ENCODE measurements around the gene GREM1. TPM values are rescaled to one million over a fixed set of nuclear protein-coding genes. Genes with fewer than 3 reads are reported as not detected.
A peak's percentile ranks its signal among the peaks of the same experiment; 100 is the strongest.

GREM1 gene
- total RNA-seq, 1 experiment from 2014 or later = 36.6 TPM

GRCh38 chr15:32733281-32733680 is 15.5 kb downstream of the GREM1 start:
- Histone ChIP-seq H3K4me1 (no peaks in the 10 kb centered on the region), H3K27ac (no peak overlapping the region), H3K4me3 (no peak overlapping the region), H3K36me3 (peaks cover 14% of the 10 kb centered on the region), H3K9me3 (replicated peaks) (no peaks in the 10 kb centered on the region), H3K27me3 (no peaks in the 10 kb centered on the region)
- DNase-seq = no peak

- Histone ChIP-seq H3K27ac (no peak overlapping the region), H3K4me3 (no peak overlapping the region), H3K27me3 (no peaks in the 10 kb centered on the region), H3K9me3 (replicated peaks) (0 out of 2 replicates have a peak, but pooled peaks cover 3% of the 10 kb centered on the region), H3K36me3 (peaks cover 14% of the 10 kb centered on the region), H3K4me1 (no peaks in the 10 kb centered on the region)
- DNase-seq = no peak
Observed at GRCh38 chr15:32735989-32736700, 18.3 kb downstream of the GREM1 start.

- no peak for DNase-seq
- Histone ChIP-seq H3K27me3 (no peaks in the 10 kb centered on the region), H3K9me3 (replicated peaks) (0 out of 2 replicates have a peak, but pooled peaks cover 3% of the 10 kb centered on the region), H3K27ac (no peak overlapping the region), H3K4me3 (no peak overlapping the region), H3K4me1 (no peaks in the 10 kb centered on the region), H3K36me3 (peaks cover 14% of the 10 kb centered on the region)
Observed at GRCh38 chr15:32736701-32737061, 18.9 kb downstream of the GREM1 start.

- H3K9me3 ChIP-seq (replicated peaks) = 0 out of 2 replicates have a peak, but pooled peaks cover 3% of the 10 kb centered on the region
- H3K27ac ChIP-seq = no peak overlapping the region
- H3K4me3 ChIP-seq = no peak overlapping the region
- H3K36me3 ChIP-seq = peaks cover 13% of the 10 kb centered on the region
- DNase-seq = no peak
- no peaks in the 10 kb centered on the region for H3K4me1 ChIP-seq
- H3K27me3 ChIP-seq = no peaks in the 10 kb centered on the region
Observed at GRCh38 chr15:32737304-32737703, 19.5 kb downstream of the GREM1 start.

GRCh38 chr15:32738666-32739065 is 20.9 kb downstream of the GREM1 start:
- Histone ChIP-seq H3K9me3 (replicated peaks) (0 out of 2 replicates have a peak, but pooled peaks cover 3% of the 10 kb centered on the region), H3K4me1 (no peaks in the 10 kb centered on the region), H3K27ac (no peak overlapping the region), H3K36me3 (peaks cover 1% of the 10 kb centered on the region), H3K4me3 (no peak overlapping the region), H3K27me3 (no peaks in the 10 kb centered on the region)
- DNase-seq = no peak

GRCh38 chr15:32739522-32740063 is 21.8 kb downstream of the GREM1 start:
- Histone ChIP-seq H3K9me3 (replicated peaks) (0 out of 2 replicates have a peak, but pooled peaks cover 4% of the 10 kb centered on the region), H3K4me1 (no peaks in the 10 kb centered on the region), H3K4me3 (no peak overlapping the region), H3K36me3 (no peaks in the 10 kb centered on the region; the same call in none of the 2 replicates), H3K27ac (no peak overlapping the region), H3K27me3 (no peaks in the 10 kb centered on the region)
- DNase-seq = no peak

GRCh38 chr15:32743411-32744140 is 25.8 kb downstream of the GREM1 start:
- Histone ChIP-seq H3K27ac (no peak overlapping the region), H3K9me3 (replicated peaks) (0 out of 2 replicates have a peak, but pooled peaks cover 7% of the 10 kb centered on the region), H3K4me1 (peaks cover 3% of the 10 kb centered on the region; the same call in 1 of the 2 replicates), H3K4me3 (no peak overlapping the region), H3K36me3 (no peaks in the 10 kb centered on the region), H3K27me3 (no peaks in the 10 kb centered on the region)
- no peak for DNase-seq

GRCh38 chr15:32746116-32746857 is 28.5 kb downstream of the GREM1 start:
- Histone ChIP-seq H3K27me3 (no peaks in the 10 kb centered on the region), H3K4me3 (no peak overlapping the region), H3K9me3 (replicated peaks) (0 out of 2 replicates have a peak, but pooled peaks cover 3% of the 10 kb centered on the region), H3K4me1 (peaks cover 3% of the 10 kb centered on the region; the same call in 1 of the 2 replicates), H3K27ac (no peak overlapping the region), H3K36me3 (no peaks in the 10 kb centered on the region)
- DNase-seq = no peak

- DNase-seq = peak in 1 of 2 experiments; percentile 9
- Histone ChIP-seq H3K36me3 (no peaks in the 10 kb centered on the region), H3K27me3 (no peaks in the 10 kb centered on the region), H3K27ac (no peak overlapping the region), H3K4me1 (peaks cover 3% of the 10 kb centered on the region; the same call in 1 of the 2 replicates), H3K9me3 (replicated peaks) (0 out of 2 replicates have a peak, but pooled peaks cover 3% of the 10 kb centered on the region), H3K4me3 (no peak overlapping the region)
Observed at GRCh38 chr15:32747921-32748342, 30.1 kb downstream of the GREM1 start.

- Histone ChIP-seq H3K36me3 (no peaks in the 10 kb centered on the region), H3K9me3 (replicated peaks) (no peaks in the 10 kb centered on the region), H3K4me1 (no peaks in the 10 kb centered on the region), H3K4me3 (no peak overlapping the region), H3K27ac (no peak overlapping the region), H3K27me3 (no peaks in the 10 kb centered on the region)
- no peak for DNase-seq
Observed at GRCh38 chr15:32750979-32751378, 33.2 kb downstream of the GREM1 start.

GRCh38 chr15:32757426-32757825 is 39.6 kb downstream of the GREM1 start:
- H3K27ac ChIP-seq = no peak overlapping the region
- H3K4me1 ChIP-seq = no peaks in the 10 kb centered on the region
- H3K4me3 ChIP-seq = no peak overlapping the region
- H3K27me3 ChIP-seq = no peaks in the 10 kb centered on the region
- no peaks in the 10 kb centered on the region for H3K9me3 ChIP-seq (replicated peaks)
- no peaks in the 10 kb centered on the region for H3K36me3 ChIP-seq
- DNase-seq = no peak

GRCh38 chr15:32763295-32763694 is 45.5 kb downstream of the GREM1 start:
- H3K4me1 ChIP-seq = no peaks in the 10 kb centered on the region
- H3K36me3 ChIP-seq = 0 out of 2 replicates have a peak, but pooled peaks cover 2% of the 10 kb centered on the region
- no peak for DNase-seq
- no peaks in the 10 kb centered on the region for H3K9me3 ChIP-seq (replicated peaks)
- no peak overlapping the region for H3K27ac ChIP-seq
- no peak overlapping the region for H3K4me3 ChIP-seq
- no peaks in the 10 kb centered on the region for H3K27me3 ChIP-seq

GRCh38 chr15:32765236-32765635 is 47.4 kb downstream of the GREM1 start:
- DNase-seq = no peak
- 0 out of 2 replicates have a peak, but pooled peaks cover 2% of the 10 kb centered on the region for H3K36me3 ChIP-seq
- H3K4me3 ChIP-seq = no peak overlapping the region
- H3K9me3 ChIP-seq (replicated peaks) = no peaks in the 10 kb centered on the region
- no peak overlapping the region for H3K27ac ChIP-seq
- H3K27me3 ChIP-seq = no peaks in the 10 kb centered on the region
- no peaks in the 10 kb centered on the region for H3K4me1 ChIP-seq

GRCh38 chr15:32766101-32766500 is 48.3 kb downstream of the GREM1 start:
- Histone ChIP-seq H3K4me1 (no peaks in the 10 kb centered on the region), H3K27ac (no peak overlapping the region), H3K4me3 (no peak overlapping the region), H3K27me3 (no peaks in the 10 kb centered on the region), H3K9me3 (replicated peaks) (no peaks in the 10 kb centered on the region), H3K36me3 (0 out of 2 replicates have a peak, but pooled peaks cover 2% of the 10 kb centered on the region)
- no peak for DNase-seq

Measured in SJCRH30 (cell line).